Activated CD8-positive, alpha-beta T cell treated with anti-CD3 and anti-CD28 coated beads for 36 hours (primary cell): ENCODE results near the gene SMURF1. TPM values are rescaled to one million over a fixed set of nuclear protein-coding genes. Genes with fewer than 3 reads are reported as not detected.

ENCODE experiments used
- ATAC-seq: fragments of 200-7000 bp; cut with Tn5 transposase; one replicate; pipeline ENCODE4 v1.10.0; 2021; ENCODE audit warnings: mild to moderate bottlenecking, moderate library complexity
- CTCF ChIA-PET: fragments of 350-600 bp; sonication (Branson Sonifier 250); formaldehyde crosslinking; loops from one replicate; lab custom pipeline; 2021; ENCODE audit warnings: antibody characterized with exemption; lab: Charles Lee
- POLR2A ChIA-PET: fragments of 350-600 bp; sonication (Branson Sonifier 250); formaldehyde crosslinking; loops from one replicate; lab custom pipeline; 2021; ENCODE audit warnings: antibody characterized with exemption; lab: Charles Lee
- DNase-seq: peaks from one replicate; pipeline ENCODE4 v3.0.0-alpha.2; 2020
- H3K27ac Mint-ChIP-seq: one replicate; pipeline ENCODE4 v1.8.0; 2021; ENCODE audit warnings: mild to moderate bottlenecking, mixed read lengths
- H3K27me3 Mint-ChIP-seq: one replicate; pipeline ENCODE4 v1.8.0; 2021; ENCODE audit warnings: mixed read lengths
- H3K36me3 Mint-ChIP-seq: one replicate; pipeline ENCODE4 v1.8.0; 2021; ENCODE audit warnings: low read depth, mixed read lengths
- H3K4me1 Mint-ChIP-seq: one replicate; pipeline ENCODE4 v1.8.0; 2021; ENCODE audit warnings: low read depth, mixed read lengths
- H3K4me3 Mint-ChIP-seq: one replicate; pipeline ENCODE4 v1.8.0; 2021; ENCODE audit warnings: mild to moderate bottlenecking, moderate library complexity, mixed read lengths
- H3K9me3 Mint-ChIP-seq: one replicate; pipeline ENCODE4 v1.8.0; 2021; ENCODE audit warnings: mixed read lengths
- intact Hi-C: fragments of 100-400 bp; cut with micrococcal nuclease; formaldehyde crosslinking; loops from one replicate; pipeline ENCODE4 v1.10.0; 2022
- total RNA-seq, 2 experiments: library from RNA; stranded (reverse); gene quantifications; one replicate each; pipeline ENCODE4 v1.2.3, GENCODE V29; 2021
- TF ChIP-seq, protein P1 (sequence below): fragments of 200-600 bp; IDR thresholded peaks from one replicate; pipeline ENCODE4 v1.8.0; 2022; ENCODE audit warnings: antibody characterized with exemption, mild to moderate bottlenecking

SMURF1 gene
- total RNA-seq, 2 experiments from 2014 or later = 8.3 to 9.4 TPM

DNA sequence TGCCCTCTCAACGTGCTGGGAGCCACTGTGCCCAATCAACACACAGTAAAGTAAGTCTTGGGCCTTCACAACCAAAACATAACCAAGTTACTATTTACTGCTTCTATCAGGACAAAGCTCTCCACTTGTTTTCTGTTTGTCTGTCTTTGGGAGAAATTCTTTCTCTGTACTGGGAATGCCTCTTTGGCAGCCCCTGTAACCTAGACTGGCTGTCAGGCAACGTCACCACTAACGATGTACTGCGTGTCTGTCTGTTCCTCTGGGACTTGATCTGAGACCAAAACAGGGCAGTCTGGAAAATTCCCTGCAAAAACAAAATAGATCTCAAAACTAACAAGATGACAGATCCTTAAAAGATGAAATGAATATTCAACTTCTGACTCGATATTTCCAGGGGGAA, 113.0 kb downstream of the SMURF1 start:
- DNase-seq = no peak
- TF ChIP-seq, protein P1, sequence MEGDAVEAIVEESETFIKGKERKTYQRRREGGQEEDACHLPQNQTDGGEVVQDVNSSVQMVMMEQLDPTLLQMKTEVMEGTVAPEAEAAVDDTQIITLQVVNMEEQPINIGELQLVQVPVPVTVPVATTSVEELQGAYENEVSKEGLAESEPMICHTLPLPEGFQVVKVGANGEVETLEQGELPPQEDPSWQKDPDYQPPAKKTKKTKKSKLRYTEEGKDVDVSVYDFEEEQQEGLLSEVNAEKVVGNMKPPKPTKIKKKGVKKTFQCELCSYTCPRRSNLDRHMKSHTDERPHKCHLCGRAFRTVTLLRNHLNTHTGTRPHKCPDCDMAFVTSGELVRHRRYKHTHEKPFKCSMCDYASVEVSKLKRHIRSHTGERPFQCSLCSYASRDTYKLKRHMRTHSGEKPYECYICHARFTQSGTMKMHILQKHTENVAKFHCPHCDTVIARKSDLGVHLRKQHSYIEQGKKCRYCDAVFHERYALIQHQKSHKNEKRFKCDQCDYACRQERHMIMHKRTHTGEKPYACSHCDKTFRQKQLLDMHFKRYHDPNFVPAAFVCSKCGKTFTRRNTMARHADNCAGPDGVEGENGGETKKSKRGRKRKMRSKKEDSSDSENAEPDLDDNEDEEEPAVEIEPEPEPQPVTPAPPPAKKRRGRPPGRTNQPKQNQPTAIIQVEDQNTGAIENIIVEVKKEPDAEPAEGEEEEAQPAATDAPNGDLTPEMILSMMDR = no peak
- Mint-ChIP-seq H3K4me1 (peaks cover 4% of the 10 kb centered on the region), H3K27ac (peak overlapping the region; percentile 6), H3K4me3 (no peak overlapping the region), H3K27me3 (no peaks in the 10 kb centered on the region), H3K9me3 (no peaks in the 10 kb centered on the region), H3K36me3 (peaks cover 37% of the 10 kb centered on the region)
- intact Hi-C loops = no loop called here
- ChIA-PET CTCF (no interaction called here), POLR2A (interaction anchor here (0.8 kb wide), 1 partner anchor 57 kb away, joined by 3 read pairs; no protein-coding TSS in a partner anchor)
- ATAC-seq = no peak

DNA sequence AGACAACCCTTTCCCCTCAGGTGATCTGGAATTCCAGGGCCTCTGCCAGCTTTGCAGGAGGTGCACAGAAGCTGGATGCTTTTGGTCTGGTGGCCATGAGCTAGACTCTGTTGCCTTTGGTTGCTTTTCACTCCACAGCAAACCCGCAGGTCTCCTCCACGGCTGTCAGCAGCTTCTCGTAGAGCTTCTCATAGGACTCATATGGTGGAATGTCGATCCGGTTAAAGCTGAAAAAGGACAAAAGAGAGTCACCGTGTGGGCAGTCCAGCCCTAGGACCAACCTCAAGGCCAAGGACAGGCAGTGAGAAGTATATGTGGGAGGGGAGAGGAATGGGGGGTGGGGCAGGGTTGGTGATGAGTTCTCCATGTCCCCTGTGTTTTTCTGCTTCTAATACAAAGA, 113.5 kb downstream of the SMURF1 start:
- peaks cover 32% of the 10 kb centered on the region for H3K36me3 Mint-ChIP-seq
- ChIA-PET CTCF (interaction anchor here (0.9 to 1.6 kb wide), 3 partner anchors 18 to 281 kb away, joined by 3 read pairs; no protein-coding TSS in a partner anchor), POLR2A (no interaction called here)
- no peak for ATAC-seq
- H3K27ac Mint-ChIP-seq = no peak overlapping the region
- intact Hi-C loops = no loop called here
- no peaks in the 10 kb centered on the region for H3K27me3 Mint-ChIP-seq
- no peak overlapping the region for H3K4me3 Mint-ChIP-seq
- peaks cover 4% of the 10 kb centered on the region for H3K4me1 Mint-ChIP-seq
- DNase-seq = no peak
- TF ChIP-seq, protein P1 = no peak
- no peaks in the 10 kb centered on the region for H3K9me3 Mint-ChIP-seq

DNA sequence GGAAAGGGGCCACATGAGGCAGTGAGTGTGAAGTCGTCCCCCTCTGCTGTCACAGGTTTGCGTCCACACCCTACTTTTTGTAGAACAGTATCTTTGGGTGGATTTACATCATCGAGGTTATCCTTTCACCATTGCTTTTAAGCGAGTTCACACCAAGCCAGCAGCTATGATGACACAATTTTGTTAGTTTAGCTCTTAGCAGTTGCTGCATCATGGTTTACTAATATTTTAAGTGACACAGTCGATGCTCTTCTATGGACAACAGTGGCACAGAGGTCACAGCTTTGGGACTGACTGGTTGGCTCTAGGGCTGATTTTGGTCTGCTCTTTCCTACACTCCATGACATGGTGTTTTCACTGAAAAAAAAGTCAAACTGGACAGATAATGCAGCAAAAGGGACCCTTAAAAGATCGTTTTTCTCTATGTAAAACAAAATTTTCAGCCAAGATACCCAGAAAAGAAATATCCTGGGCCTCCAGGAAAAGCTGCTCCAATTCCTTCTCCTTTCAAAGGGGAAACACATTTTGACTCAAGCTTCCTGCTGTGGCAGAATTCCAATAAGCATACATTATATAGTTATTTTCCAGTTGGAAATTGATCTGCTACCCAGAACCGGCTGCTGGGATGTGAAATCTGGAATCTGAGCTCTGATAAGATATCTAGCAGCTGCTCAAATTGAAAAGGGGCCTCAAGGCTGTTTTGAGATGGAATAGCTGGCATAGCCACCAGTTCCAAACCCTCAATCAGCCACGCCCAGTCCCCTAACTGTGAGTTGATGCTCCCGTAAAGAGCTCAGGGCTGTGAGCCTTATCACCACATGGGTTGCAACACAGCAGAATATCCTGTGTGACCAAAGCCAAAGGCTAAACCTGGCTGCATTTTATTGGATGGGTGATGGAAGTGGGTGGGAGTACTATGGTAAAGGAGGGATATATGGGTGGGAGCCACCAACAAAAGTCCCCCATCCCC, 114.2 kb downstream of the SMURF1 start:
- Mint-ChIP-seq H3K9me3 (no peaks in the 10 kb centered on the region), H3K36me3 (peaks cover 29% of the 10 kb centered on the region), H3K27ac (peak overlapping the region; percentile 65), H3K27me3 (no peaks in the 10 kb centered on the region), H3K4me3 (no peak overlapping the region), H3K4me1 (peaks cover 4% of the 10 kb centered on the region)
- TF ChIP-seq, protein P1 = no peak
- POLR2A ChIA-PET = no interaction called here
- intact Hi-C loops = no loop called here
- CTCF ChIA-PET = interaction anchor here (0.9 to 1.6 kb wide), 3 partner anchors 17 to 281 kb away, joined by 3 read pairs; no protein-coding TSS in a partner anchor
- DNase-seq = no peak
- ATAC-seq = no peak

DNA sequence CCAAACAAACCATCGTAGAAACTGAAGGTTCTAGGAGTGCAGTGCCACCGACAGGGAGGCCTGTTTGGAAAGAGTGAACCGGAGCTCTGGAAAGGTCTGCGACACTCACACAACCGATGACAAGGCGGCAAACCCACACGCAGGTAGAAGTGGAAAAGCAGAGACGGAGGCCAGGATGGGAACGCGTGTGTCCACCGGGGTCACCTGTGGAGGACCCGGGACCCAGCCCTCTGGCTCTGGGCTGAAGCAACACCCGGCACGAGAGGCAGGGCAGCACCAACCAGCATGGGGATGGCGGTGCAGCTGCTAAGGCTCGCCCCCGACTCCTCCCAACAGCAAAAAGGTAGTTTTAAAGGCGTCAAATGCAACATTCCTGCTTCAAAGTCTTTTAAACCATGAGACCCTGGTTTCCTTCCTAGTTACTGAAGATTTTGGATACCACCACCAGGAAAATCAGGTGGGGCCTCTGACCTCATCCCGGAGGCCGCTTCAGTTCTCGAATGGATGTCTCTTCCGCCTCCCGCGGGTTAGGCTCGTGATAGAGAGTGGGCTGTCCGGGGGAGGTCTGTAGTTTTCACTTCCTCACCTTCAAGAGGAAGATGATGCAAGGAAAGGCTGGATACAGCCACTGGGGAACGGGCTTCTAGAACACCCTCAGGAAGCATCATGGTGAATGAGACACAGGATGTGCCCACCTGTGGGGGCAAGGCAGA, 115.5 kb downstream of the SMURF1 start:
- Mint-ChIP-seq H3K9me3 (no peaks in the 10 kb centered on the region), H3K36me3 (peaks cover 25% of the 10 kb centered on the region), H3K27me3 (no peaks in the 10 kb centered on the region), H3K4me3 (no peak overlapping the region), H3K27ac (peak overlapping the region; percentile 57), H3K4me1 (peaks cover 6% of the 10 kb centered on the region)
- TF ChIP-seq, protein P1 = no peak
- ATAC-seq = no peak
- intact Hi-C loops = no loop called here
- ChIA-PET POLR2A (no interaction called here), CTCF (no interaction called here)
- DNase-seq = no peak
